Spinal cord (tissue), 10 donors: ENCODE measurements around the gene C1QTNF1. TPM values are rescaled to one million over a fixed set of nuclear protein-coding genes. Genes with fewer than 3 reads are reported as not detected.

Experiments used
- DNase-seq, 6 donors: peaks; one replicate each; pipeline versions ENCODE4 v3.0.0 to v3.0.0-alpha.2; 2013 to 2015; ENCODE audit warnings: low spot score in 6 of 6, low read depth in 4 of 6
- H3K27ac ChIP-seq: one replicate; pipeline ENCODE4 v1.5.1; 2013; ENCODE audit warnings: low read depth, low read length, control low read depth
- H3K27me3 ChIP-seq: one replicate; pipeline ENCODE4 v1.6.1; 2013; ENCODE audit warnings: low read length; ENCODE audit not compliant: control insufficient read depth, insufficient read depth
- H3K36me3 ChIP-seq: one replicate; pipeline ENCODE4 v1.6.1; 2013; ENCODE audit warnings: low read length; ENCODE audit not compliant: control insufficient read depth, insufficient read depth
- H3K4me1 ChIP-seq: one replicate; pipeline ENCODE4 v1.6.1; 2013; ENCODE audit warnings: low read length; ENCODE audit not compliant: control insufficient read depth, insufficient read depth
- H3K4me3 ChIP-seq: one replicate; pipeline ENCODE4 v1.5.1; 2013; ENCODE audit warnings: low read depth, low read length, control low read depth
- H3K9me3 ChIP-seq: one replicate; pipeline ENCODE4 v1.6.1; 2013; ENCODE audit warnings: low read length; ENCODE audit not compliant: control insufficient read depth, insufficient read depth
- WGBS: methylation state at CpG from one replicate; pipeline ENCODE4 v1.1.5; 2013; ENCODE audit warnings: missing lambda C conversion rate; ENCODE audit not compliant: insufficient coverage; 5-methylcytosine and 5-hydroxymethylcytosine counted together
- polyA plus RNA-seq, 2 donors: library from polyadenylated mRNA; unstranded; fragments of 120-200 nt; gene quantifications; one replicate each; pipeline ENCODE4 v1.2.1, GENCODE V29; 2013; ENCODE audit not compliant: insufficient read length in 2 of 2
- total RNA-seq, 2 donors: library from RNA; depleted of rRNA in 1 of 2; stranded (reverse); fragments of 120-200 nt in 1 of 2; fragments of >200 nt in 1 of 2; gene quantifications; one replicate each; pipeline versions ENCODE4 v1.2.3 to v1.2.4, GENCODE V29; 2013 to 2014
- donor health status: healthy.

C1QTNF1 gene
- total and polyA plus RNA-seq, 4 donors = 4.0 to 15.5 (median 8.0) TPM

DNA sequence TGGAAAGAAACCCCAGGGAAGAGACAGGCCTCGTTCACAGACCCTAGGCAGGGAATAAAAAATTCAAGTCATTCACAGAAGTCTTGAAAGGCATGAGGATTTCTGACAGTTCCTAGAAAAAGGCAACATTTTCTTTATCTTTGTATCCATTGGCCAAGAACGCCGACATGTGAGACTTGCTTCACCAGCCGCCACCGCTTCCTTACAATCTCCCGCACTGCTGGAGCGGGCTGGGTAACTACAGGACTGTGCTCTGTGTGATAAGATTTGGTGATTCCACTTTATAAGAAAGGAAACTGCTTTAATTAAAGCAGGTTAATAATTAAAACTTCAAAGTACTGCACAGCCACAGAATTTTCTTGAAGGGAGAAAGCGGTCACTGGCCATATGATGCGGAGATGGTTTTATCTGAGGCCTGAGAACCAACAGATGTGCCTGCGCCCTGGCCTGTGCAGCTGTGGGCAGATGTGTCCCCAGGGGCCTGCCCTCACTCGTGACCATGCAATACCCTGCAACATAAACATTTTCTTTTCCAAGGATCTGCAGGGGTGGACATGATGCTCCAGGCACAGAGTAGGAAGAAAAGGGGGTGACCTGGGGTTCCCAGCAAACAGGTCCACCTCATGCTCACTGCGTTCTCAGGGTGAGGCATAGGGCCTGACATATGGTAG, 31.3 kb upstream of the C1QTNF1 start:
- DNase-seq = no peak
- Histone ChIP-seq H3K9me3 (no peaks in the 10 kb centered on the region), H3K4me1 (peaks cover 14% of the 10 kb centered on the region), H3K27me3 (no peaks in the 10 kb centered on the region), H3K36me3 (peaks cover 78% of the 10 kb centered on the region), H3K4me3 (no peak overlapping the region), H3K27ac (no peak overlapping the region)
- WGBS = 83% methylated on average over 3 of the region's 12 CpGs

DNA sequence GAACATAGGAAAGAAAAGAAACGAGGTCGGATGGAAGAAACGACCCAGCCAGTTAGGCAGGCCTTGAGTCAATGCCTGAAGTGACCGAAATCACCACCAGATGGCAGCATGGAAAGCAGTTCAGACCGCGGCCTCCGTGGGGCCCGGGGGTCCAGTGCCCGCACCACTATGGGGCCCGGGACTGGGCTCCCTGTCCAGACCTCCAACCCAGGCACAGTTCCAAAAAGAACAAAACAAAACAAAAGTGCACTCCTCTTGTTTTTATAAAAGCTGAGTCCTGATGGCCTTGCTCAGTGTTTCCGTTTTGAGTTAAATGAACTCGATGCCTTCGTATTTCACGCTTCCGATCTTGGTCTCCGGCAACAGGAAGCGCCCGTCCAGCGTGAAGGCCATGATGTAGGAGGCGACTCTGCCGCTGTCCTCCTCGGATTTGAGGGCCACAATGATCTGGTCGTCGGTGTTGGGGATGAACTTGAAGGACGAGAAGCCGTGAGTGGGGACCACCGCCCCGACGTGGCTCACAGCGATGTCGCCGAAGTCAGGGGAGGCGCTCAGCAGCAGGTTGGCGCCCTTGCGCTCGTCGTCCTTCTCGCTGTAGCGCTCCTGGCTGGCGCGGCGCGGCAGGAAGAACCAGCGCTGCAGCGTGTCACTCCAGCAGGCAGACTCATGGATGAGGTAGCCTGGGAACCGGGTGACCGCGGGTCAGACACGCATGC, 30.6 kb upstream of the C1QTNF1 start:
- Histone ChIP-seq H3K27me3 (no peaks in the 10 kb centered on the region), H3K27ac (no peak overlapping the region), H3K4me3 (no peak overlapping the region), H3K9me3 (no peaks in the 10 kb centered on the region), H3K36me3 (peaks cover 85% of the 10 kb centered on the region), H3K4me1 (peaks cover 16% of the 10 kb centered on the region)
- 76% methylated on average over 48 of the region's 49 CpGs for WGBS
- peak in 2 of 6 donors; percentile 66 to 68 for DNase-seq

DNA sequence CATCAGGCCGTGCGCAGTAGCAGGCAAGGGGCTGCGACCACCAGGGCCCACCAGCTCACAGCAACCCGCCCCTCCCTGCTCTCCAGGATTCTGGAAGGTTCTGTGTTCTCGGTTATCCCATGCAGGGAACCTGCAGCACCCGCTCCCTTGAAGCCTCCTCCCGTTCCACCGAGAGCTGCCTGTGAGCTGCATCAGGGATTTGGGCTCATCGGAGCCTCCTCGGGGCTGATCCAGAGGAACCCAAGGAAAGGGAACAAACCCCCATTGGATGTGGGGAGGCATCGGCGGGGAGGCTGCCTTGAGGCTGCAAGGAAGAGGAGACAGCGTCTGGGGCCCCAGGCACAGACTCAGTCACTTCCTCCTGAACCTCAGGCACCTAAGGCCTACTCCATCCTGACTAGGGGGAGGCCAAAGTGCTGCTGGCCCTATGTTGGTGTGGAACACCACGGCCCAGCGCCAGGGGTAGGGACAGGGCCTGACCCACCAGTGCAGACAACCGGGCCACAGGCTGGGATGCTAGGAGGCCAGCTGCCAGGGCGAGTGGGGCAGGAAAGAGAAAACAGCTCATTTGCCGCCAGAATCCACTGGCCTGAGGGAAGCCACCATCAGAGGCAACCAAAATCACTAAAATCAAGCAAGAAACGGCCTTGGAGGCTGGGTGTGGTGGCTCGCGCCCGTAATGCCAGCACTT, 29.8 kb upstream of the C1QTNF1 start:
- H3K27ac ChIP-seq = no peak overlapping the region
- no peak overlapping the region for H3K4me3 ChIP-seq
- no peaks in the 10 kb centered on the region for H3K9me3 ChIP-seq
- H3K4me1 ChIP-seq = peaks cover 23% of the 10 kb centered on the region
- no peaks in the 10 kb centered on the region for H3K27me3 ChIP-seq
- no peak for DNase-seq
- WGBS = 94% methylated on average over 20 of the region's 22 CpGs
- H3K36me3 ChIP-seq = peaks cover 93% of the 10 kb centered on the region

DNA sequence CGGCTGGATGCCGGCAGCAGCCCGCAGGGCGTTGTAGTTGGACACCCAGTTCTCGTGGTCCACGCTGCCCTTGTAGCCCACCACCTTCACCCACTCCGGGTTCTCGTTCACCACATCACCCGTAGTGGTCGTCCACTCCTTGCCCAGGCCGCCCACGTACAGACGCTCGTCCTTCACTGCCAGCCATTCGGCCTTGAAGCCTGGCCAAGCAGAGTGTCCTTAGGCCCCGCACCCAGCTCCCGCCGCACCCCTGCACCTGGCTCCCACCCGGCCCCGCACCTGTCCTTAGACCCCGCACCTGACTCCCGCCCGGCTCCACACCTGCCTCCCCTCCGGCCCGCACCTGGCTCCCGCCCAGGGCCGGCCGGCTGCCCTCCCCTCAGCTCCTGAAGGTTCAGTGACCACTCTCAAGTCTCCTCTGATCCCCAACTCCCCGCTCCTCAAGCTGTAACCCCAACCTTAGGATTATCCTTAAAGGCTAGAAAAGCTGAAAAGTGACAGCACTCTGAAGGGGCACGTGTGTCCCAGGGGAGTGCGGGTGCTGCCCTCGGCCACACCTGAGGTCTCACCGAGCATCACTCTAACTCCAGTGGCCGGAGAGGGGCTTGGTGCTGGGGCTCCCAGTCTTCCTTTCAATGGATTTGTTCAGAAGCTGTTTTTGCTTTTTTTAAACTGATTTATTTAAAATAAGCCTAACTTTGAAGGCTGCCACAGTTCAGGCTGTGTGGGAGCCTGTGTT, 28.8 kb upstream of the C1QTNF1 start:
- H3K36me3 ChIP-seq = peaks cover 94% of the 10 kb centered on the region
- H3K9me3 ChIP-seq = no peaks in the 10 kb centered on the region
- no peak overlapping the region for H3K27ac ChIP-seq
- DNase-seq = no peak
- no peaks in the 10 kb centered on the region for H3K27me3 ChIP-seq
- 96% methylated on average over 33 of the region's 34 CpGs for WGBS
- H3K4me1 ChIP-seq = peaks cover 25% of the 10 kb centered on the region
- H3K4me3 ChIP-seq = no peak overlapping the region

DNA sequence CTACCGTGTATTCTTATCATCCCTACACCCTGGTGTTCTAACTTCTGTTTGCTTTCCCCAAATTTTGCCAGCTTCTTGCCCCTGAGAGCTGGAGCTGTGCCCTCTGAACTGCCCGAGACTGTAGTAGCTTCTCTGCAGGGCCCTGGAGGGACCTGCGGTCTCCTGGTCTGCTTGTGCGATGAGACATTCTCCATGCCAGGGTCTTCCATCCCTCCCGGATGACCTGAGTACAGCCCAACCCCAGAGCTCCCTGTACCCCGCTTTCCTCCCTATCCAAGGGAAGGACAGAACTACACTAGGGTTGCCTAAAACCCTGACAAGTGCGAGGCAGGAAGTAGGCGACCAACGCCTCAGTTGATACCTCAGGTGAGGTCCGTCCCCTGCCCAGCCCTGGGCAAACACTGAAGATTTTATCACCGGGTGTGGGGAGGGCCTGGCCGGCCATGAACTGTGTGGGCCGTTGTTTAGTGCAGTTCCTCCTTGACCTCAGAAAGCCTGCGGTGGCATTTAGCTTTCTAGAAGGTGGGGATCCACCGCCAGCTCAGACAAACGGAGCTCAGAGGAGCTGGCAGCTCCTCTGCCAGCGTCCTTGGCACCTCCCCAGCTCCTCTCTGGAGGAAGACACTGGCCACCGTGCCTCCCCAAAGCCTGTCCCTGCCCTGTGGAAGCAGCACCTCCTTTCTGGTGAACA, 28.1 kb upstream of the C1QTNF1 start:
- H3K27me3 ChIP-seq = no peaks in the 10 kb centered on the region
- H3K4me1 ChIP-seq = peaks cover 25% of the 10 kb centered on the region
- peak in 2 of 6 donors; percentile 19 to 57 for DNase-seq
- H3K27ac ChIP-seq = no peak overlapping the region
- 69% methylated on average over 18 of the region's 18 CpGs for WGBS
- H3K4me3 ChIP-seq = no peak overlapping the region
- peaks cover 94% of the 10 kb centered on the region for H3K36me3 ChIP-seq
- H3K9me3 ChIP-seq = no peaks in the 10 kb centered on the region

DNA sequence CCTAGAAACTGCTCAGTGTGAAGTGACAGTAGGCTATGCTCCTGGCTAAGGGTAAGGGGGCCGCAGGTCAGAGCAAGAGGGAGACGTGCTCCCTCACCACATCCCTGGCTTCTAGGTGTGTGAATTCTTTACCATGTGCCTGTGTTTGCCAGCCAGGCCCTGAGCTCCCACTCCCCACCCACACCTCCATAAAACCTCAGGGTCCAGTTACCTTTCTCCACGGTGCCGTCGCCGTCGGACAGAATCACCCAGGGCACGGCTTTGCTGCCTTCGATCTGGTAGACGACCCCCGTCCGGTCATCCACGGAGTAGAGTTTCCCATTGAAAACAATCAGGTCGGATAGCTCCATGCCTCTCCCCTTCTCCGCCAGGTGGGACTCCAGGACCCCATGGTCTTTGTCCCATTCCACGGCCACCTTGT, 27.2 kb upstream of the C1QTNF1 start:
- no peak for DNase-seq

DNA sequence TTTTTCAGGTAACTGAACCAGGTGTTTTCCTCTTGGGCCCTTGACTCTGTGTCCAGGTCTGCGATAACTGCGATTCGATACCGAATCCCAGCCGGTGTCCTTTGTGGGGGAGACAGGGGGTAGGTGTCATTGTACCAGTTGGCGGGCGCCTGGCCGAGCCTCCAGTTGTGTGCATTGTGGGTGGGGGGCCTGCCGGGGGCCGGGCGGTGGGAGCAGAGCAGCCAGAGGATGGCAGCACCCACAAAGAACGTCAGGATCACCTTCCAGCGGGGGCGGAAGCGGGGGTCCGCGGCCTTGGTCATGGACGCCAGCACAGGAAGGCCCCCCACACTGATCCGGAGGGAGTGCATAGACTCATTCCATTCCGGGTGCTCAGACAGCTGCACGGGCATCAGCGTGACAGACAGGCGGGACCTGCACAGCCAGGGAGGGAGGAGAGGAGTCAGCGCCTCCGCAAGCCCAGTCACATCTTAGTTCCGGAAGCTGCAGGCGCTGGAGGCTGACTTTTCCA, 26.7 kb upstream of the C1QTNF1 start:
- Histone ChIP-seq H3K9me3 (no peaks in the 10 kb centered on the region), H3K27me3 (no peaks in the 10 kb centered on the region), H3K36me3 (peaks cover 90% of the 10 kb centered on the region), H3K27ac (no peak overlapping the region), H3K4me1 (peaks cover 25% of the 10 kb centered on the region), H3K4me3 (no peak overlapping the region)
- DNase-seq = no peak
- 94% methylated on average over 20 of the region's 27 CpGs for WGBS

More for the DNA sequence above, 27.2 kb upstream of the C1QTNF1 start:
- H3K4me1 ChIP-seq = peaks cover 25% of the 10 kb centered on the region
- 95% methylated on average over 15 of the region's 16 CpGs for WGBS
- no peak overlapping the region for H3K4me3 ChIP-seq
- H3K27ac ChIP-seq = no peak overlapping the region
- no peaks in the 10 kb centered on the region for H3K27me3 ChIP-seq
- H3K36me3 ChIP-seq = peaks cover 94% of the 10 kb centered on the region
- no peaks in the 10 kb centered on the region for H3K9me3 ChIP-seq

DNA sequence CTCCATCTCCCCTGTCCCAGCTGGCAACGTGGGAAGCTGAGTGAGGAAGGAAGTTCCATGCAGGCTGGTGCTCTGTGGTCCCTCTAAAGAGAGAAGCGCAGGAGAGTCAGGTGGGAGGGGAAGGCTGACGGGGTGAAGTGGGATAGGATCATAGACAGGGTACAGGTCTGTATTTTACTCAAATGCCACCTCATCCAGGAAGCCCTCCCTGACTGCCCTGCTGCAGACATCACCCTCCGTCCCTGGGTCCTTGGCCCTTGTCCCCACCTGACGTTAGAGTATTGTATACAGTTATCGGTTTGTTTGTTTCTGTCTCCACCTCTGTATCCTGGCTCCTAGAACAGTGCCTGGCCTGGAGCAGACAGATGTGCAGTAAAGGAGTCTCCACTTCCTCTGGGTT, 26.1 kb upstream of the C1QTNF1 start:
- 60% methylated on average over 2 of the region's 6 CpGs for WGBS
- Histone ChIP-seq H3K4me3 (no peak overlapping the region), H3K4me1 (peaks cover 25% of the 10 kb centered on the region), H3K27me3 (no peaks in the 10 kb centered on the region), H3K27ac (no peak overlapping the region), H3K9me3 (no peaks in the 10 kb centered on the region), H3K36me3 (peaks cover 86% of the 10 kb centered on the region)
- DNase-seq = no peak
